DOHH2 (cell line): ENCODE results near the gene COL5A3.

ENCODE experiments used
- CTCF ChIP-seq: fragments of 200-600 bp; sonication (generic); IDR thresholded peaks from one replicate; pipeline ENCODE4 v1.5.1; 2014; ENCODE audit warnings: antibody characterized with exemption, mild to moderate bottlenecking, low read depth, low read length; ENCODE audit not compliant: poor library complexity, severe bottlenecking
- EZH2phosphoT487 ChIP-seq: fragments of 200-600 bp; sonication (generic); IDR thresholded peaks from 2 replicates; pipeline ENCODE4 v1.6.1; 2017; ENCODE audit warnings: borderline replicate concordance, mild to moderate bottlenecking, antibody characterized with exemption, low read length, moderate library complexity, mixed read lengths

GRCh38 chr19:9943744-9944143, 66.6 kb downstream of the COL5A3 start:
- TF ChIP-seq CTCF: no peak
- TF ChIP-seq EZH2phosphoT487: no peak
